HG03039 (cell line): ENCODE data around the gene WDFY1.
A peak's percentile ranks its signal among the peaks of the same experiment; 100 is the strongest.
"Not testable (repeated sequence)": the region's sequence is repeated elsewhere in the genome, so short reads cannot be mapped to it uniquely, and the experiment has no call there.

Source experiments
- ATAC-seq: cut with Tn5 transposase; IDR thresholded peaks from one replicate; pipeline ENCODE4 v1.9.1; 2021; ENCODE audit warnings: mild to moderate bottlenecking, moderate library complexity; ENCODE audit not compliant: unreplicated experiment

WDFY1 gene

GRCh38 chr2:223897669-223898330 is 47.3 kb downstream of the WDFY1 start:
- ATAC-seq, result no peak

- peak; percentile 50 for ATAC-seq
Measured at GRCh38 chr2:223896833-223897311, 48.3 kb downstream of the WDFY1 start.

DNA sequence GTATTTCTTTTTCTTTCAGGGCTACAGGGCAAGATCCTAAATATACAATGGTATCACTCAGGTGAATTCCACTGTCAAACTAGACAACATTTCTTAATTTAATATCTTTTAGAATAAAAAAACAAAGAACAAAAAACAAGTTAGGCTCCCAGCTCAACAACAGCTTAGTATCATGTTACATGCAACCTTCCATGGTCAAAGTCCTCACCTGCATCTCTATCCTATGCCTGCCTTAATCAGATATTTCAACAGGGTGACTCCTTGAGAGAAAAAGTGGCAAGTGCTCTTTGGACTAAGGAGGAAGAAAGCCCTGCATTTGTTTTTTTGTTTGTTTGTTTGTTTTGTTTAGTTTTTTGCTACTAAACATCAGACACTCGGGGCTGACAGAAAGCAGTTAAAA is 50.2 kb downstream of the WDFY1 start:
- no peak for ATAC-seq

- ATAC-seq, result no peak
Measured at GRCh38 chr2:223894009-223894408, 51.1 kb downstream of the WDFY1 start.

- no peak for ATAC-seq
Measured at GRCh38 chr2:223890721-223891120, 54.4 kb downstream of the WDFY1 start.

GRCh38 chr2:223889229-223889628 is 55.9 kb downstream of the WDFY1 start:
- no peak for ATAC-seq

GRCh38 chr2:223888251-223888650 is 56.9 kb downstream of the WDFY1 start:
- ATAC-seq, result no peak

DNA sequence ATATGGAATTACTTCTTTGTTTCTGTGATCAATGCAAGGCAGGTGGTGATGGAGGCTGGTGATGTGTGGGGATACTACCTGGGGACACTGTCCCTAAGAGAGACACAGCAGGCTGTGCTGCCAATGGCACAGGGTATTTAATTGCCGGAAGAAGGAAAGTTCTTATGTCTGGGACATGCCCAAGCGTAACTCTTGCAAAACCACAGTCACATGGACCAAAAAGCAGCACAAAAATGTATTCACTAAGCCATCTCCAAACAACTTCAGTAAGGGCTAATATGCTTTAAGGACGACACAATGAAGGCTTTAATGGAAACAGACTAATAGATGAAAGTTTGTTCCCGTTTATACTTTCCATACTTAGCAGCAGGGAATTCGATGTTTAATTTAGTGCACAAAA is 58.0 kb downstream of the WDFY1 start:
- ATAC-seq, result no peak

DNA sequence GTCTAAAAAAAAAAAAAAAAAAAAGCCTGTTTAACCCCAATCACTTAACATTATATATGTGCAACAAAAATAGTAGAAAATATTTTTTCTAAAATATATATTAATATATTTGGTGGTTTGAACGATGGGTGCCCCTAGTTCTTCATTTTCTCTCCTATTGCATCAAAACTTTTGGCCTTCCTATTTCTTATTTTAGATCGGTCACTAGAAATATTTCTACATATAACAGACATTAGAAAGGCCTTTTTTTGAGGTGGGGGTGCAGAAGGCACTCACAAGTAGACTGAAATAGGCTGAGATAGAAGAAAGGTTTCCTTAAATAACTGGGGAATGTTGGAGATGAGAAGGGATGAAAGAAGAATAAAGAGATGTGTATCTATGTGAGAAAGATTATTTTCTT is 58.4 kb downstream of the WDFY1 start:
- no peak for ATAC-seq

DNA sequence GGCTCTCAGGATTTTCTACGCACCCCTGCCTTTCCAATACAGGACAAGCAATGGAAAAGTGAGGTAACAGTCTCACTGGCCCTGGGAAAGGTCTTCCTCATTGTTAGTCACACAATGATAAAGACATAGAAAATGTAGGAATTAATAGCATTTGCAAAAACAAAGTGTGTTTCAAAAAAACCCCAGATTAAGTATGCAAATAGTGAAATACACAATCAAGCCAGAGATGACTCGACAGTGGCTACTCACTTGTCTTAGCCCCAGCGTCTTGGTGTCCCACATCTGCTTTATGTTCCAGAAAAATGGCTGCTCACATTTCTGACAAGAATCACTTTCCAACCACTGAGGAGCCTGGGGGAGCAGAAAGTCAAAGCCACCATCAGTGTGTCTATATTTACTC is 60.7 kb downstream of the WDFY1 start:
- ATAC-seq, result peak; percentile 91

DNA sequence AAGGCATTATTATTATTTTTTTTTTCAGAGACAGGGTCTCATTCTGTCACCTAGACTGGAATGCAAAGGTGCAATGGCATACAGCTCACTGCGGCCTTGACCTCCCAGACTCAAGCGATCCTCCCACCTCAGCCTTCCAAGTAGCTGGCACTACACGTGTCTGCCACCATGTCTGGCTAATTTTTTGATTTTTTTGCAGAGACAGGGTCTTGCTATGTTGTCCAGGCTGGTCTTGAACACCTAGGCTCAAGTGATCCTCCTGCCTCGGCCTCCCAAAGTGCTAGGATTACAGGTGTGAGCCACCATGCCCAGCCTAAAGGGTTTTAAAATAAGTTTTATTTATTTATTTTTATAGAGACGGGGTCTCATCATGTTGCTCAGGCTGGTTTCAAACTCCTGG is 62.4 kb downstream of the WDFY1 start:
- no peak for ATAC-seq

GRCh38 chr2:223880796-223881195 is 64.3 kb downstream of the WDFY1 start:
- no peak for ATAC-seq

DNA sequence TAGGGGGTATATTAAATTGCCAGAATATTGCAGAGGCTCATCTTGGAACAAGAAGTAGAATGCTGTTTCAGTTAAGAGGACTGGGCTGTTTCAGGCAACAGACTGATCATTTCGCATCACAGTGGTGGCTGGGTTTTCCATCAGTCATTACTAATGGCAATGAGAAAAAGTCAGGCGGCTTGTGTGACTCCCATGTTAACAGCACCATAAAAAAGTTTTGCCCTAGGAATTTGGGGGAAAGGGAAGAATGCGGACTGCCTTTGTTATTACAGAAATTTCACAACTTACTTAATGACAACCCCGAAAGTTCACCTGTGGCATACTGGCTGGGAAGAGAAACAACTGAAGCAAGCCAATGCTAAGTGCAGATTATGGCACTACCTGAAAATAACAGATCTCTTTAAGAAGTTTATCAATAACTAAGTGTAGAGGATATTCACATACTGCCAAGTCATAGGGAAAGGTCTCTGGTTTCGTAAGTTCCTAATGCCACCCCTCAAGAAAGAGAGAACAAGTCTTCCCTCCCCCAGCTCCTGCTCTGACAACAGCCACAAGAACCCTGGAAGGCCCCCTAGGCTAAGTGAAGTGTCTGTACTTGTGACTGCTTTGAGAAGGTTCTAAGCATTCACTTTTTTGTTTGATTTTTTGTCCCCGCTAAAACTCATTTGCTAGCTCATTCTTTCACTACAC is 67.3 kb downstream of the WDFY1 start:
- peak; percentile 44 for ATAC-seq

GRCh38 chr2:223873672-223874071 is 71.5 kb downstream of the WDFY1 start:
- ATAC-seq, result no peak

DNA sequence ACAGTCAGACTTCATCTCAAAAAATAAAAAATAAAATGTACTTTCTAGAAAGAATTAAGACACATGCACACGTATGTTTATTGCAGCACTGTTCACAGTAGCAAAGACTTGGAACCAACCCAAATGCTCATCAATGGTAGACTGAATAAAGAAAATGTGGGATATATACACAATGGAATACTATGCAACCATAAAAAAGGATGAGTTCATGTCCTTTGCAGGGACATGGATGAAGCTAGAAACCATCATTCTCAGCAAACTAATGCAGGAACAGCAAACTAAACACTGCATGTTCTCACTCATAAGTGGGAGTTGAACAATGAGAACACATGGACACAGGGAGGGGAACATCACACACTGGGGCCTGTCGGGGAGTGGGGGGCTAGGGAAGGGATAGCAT is 72.4 kb downstream of the WDFY1 start:
- not testable (repeated sequence) for ATAC-seq

DNA sequence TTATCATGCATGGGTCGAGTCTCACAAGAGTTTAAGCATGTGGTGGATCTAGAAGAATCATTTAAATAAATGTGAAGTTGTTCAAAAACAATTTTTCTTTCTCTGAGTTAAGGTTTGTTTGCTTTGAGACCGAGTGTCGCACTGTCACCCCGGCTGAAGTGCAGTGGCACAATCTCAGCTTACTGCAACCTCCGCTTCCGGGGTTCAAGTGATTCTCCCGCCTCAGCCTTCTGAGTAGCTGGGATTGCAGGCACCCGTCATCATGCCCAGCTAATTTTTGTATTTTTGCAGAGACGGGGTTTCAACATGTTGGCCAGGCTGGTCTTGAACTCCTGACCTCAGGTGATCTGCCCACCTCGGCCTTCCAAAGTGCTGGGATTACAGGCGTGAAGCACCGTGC is 73.5 kb downstream of the WDFY1 start:
- not testable (repeated sequence) for ATAC-seq

DNA sequence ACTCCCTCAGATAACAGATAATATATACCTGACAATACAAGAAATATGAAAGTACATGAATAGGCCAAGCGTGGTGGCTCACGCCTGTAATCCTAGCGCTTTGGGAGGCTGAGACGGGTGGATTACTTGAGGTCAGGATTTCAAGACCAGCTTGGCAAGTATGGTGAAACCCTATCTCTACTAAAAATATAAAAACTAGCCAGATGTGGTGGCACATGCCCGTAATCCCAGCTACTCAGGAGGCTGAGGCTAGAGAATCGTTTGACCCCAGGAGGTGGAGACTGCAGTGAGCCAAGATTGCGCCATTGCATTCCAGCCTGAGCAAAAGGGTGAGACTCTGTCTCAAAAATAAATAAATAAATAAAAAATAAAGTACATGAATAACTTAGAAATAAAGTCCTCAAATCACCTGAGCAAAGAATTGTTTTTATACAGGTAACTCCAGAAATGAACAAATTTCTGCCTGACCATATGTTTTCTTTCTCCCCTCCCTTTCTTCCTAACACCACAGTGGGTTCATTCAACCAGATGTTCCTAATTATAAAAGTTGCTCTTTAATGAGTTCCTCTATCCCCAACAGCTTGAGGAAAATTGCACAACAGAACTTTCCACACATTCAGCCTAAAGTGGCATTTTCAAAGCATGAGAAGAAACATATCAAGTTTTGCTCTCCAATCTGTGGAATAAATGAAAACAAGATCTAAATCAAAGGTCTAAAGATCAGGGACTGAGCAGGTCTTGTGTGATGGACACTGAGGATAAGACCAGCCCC is 74.1 kb downstream of the WDFY1 start:
- ATAC-seq, result no peak

- ATAC-seq, result peak; percentile 62
Measured at GRCh38 chr2:223868005-223868404, 77.1 kb downstream of the WDFY1 start.

- no peak for ATAC-seq
Measured at GRCh38 chr2:223865907-223866508, 79.1 kb downstream of the WDFY1 start.

DNA sequence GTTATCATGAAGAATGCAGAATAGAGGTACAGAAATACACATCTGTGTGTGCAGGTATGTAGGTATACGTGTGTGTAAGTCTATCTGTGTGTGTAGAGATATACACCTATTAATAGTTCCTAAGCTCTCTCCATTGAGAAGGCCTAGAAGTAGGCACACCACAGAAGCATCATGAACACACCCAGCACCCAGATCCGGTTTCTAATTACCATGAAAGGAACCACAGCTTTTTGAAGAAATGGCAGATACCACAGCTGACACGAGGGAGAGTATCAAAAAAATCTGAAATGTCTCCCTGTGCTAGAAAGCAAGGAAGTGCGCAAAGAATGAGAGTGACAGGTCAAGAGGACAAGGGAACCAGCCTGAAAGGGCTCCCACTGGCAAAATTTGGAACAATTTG is 80.0 kb downstream of the WDFY1 start:
- no peak for ATAC-seq

DNA sequence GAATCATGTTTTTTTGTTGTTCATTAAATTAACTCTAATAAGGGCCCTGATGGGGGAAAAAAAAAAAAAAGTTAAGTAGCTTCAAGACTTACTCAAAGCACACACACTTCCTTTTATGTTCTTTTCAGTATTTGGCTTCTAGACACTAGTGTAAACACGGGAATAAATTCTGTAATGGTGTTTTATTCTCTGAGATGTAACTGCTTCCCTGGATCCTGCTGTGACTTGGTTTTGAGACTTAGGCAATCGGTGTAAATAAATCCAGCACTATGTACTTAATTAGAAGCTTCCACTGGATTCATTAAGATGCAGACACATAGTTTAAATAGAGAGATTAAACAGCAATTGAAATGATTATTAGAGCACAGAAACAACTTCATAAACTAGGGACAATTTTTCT is 81.6 kb downstream of the WDFY1 start:
- no peak for ATAC-seq
